Panc1 (cell line): ENCODE results near the gene CPNE4. TPM values are rescaled to one million over a fixed set of nuclear protein-coding genes. Genes with fewer than 3 reads are reported as not detected.

Experiments
- ATAC-seq: fragments of 200-7000 bp; cut with Tn5 transposase; 2 replicates; pipeline ENCODE4 v1.9.1; 2020; ENCODE audit warnings: mild to moderate bottlenecking, moderate library complexity
- BruUV-seq: library from RNA; stranded (reverse); fragments of 400-500 nt; replicated peaks from 2 replicates; lab custom pipeline; 2021; lab: Mats Ljungman, UMichigan
- CTCF ChIA-PET: fragments of 300-600 bp; sonication (Branson Sonifier 250); formaldehyde crosslinking; loops from one replicate; lab custom pipeline; 2022; ENCODE audit warnings: antibody characterized with exemption; lab: Charles Lee
- POLR2A ChIA-PET: fragments of 300-600 bp; sonication (Branson Sonifier 250); formaldehyde crosslinking; loops from one replicate; lab custom pipeline; 2022; ENCODE audit warnings: antibody characterized with exemption; lab: Charles Lee
- DNase-seq: peaks from one replicate; pipeline ENCODE4 v3.0.0-alpha.2; 2010; ENCODE audit warnings: low read depth, low spot score
- H3K27ac ChIP-seq: 2 replicates; pipeline ENCODE4 v1.5.1; 2011; ENCODE audit warnings: mild to moderate bottlenecking, low read length, inconsistent platforms
- H3K27me3 ChIP-seq: fragments of 200-500 bp; sonication (Bioruptor generic); 2 replicates; pipeline ENCODE4 v1.6.0; 2014; ENCODE audit warnings: low read length, inconsistent platforms; ENCODE audit not compliant: control insufficient read depth, insufficient read depth
- H3K36me3 ChIP-seq: fragments of 200-500 bp; sonication (Bioruptor generic); 2 replicates; pipeline ENCODE4 v1.5.1; 2014; ENCODE audit warnings: inconsistent platforms, mild to moderate bottlenecking, low read length, moderate library complexity; ENCODE audit not compliant: control insufficient read depth, insufficient read depth
- H3K4me1 ChIP-seq: 2 replicates; pipeline ENCODE4 v1.5.1; 2011; ENCODE audit warnings: inconsistent platforms, mild to moderate bottlenecking, low read length, moderate library complexity; ENCODE audit not compliant: control insufficient read depth, insufficient read depth
- H3K4me3 ChIP-seq, 2 experiments: 2 replicates each; pipeline ENCODE4 v1.5.1; 2011 to 2012; ENCODE audit warnings: low read depth in 2 of 2, low read length in 2 of 2, mild to moderate bottlenecking in 2 of 2, inconsistent platforms in 1 of 2, moderate library complexity in 1 of 2
- H3K9me3 ChIP-seq: fragments of 200-500 bp; sonication (Bioruptor generic); 2 replicates; pipeline ENCODE4 v1.5.1; 2014; ENCODE audit warnings: low read depth, mild to moderate bottlenecking, inconsistent platforms, low read length, moderate library complexity; ENCODE audit not compliant: control insufficient read depth, insufficient read depth
- POLR2AphosphoS5 ChIP-seq: IDR thresholded peaks from 2 replicates; pipeline ENCODE4 v1.6.1; 2012; ENCODE audit warnings: mild to moderate bottlenecking, low read depth, low read length, moderate library complexity
- SIN3A ChIP-seq: IDR thresholded peaks from 2 replicates; pipeline ENCODE4 v1.6.1; 2012; ENCODE audit warnings: low read depth, mild to moderate bottlenecking, low read length, moderate library complexity, borderline replicate concordance; ENCODE audit not compliant: insufficient read depth
- TCF7L2 ChIP-seq: IDR thresholded peaks from 2 replicates; pipeline ENCODE4 v1.6.1; 2011; ENCODE audit warnings: mild to moderate bottlenecking, low read depth, low read length, inconsistent platforms
- in situ Hi-C: cut with HindIII; loops from 2 replicates; pipeline ENCODE4 v1.10.0; 2016; ENCODE audit warnings: low sequenced_read_pairs, low pct_unique_long_range_greater_than_20kb
- intact Hi-C: fragments of 100-400 bp; cut with micrococcal nuclease; formaldehyde crosslinking; loops from one replicate; pipeline ENCODE4 v1.10.0; 2022; ENCODE audit not compliant: unreplicated experiment
- total RNA-seq: library from RNA; stranded (reverse); gene quantifications from one replicate; pipeline ENCODE4 v1.2.1, GENCODE V29; 2021; ENCODE audit not compliant: unreplicated experiment
- TF ChIP-seq, protein P1 (sequence below), 2 experiments: IDR thresholded peaks; 2 replicates each; pipeline ENCODE4 v1.6.1; 2011 to 2012; ENCODE audit warnings: low read depth in 2 of 2, control low read depth in 1 of 2, low read length in 1 of 2, mild to moderate bottlenecking in 1 of 2, moderate library complexity in 1 of 2; ENCODE audit not compliant: insufficient read depth in 1 of 2
- TF ChIP-seq, protein P2 (sequence below): fragments of 450-650 bp; IDR thresholded peaks from 2 replicates; pipeline ENCODE4 v1.5.1; 2017; ENCODE audit warnings: mild to moderate bottlenecking

Gene CPNE4
- total RNA-seq, 1 experiment from 2014 or later = not detected

DNA sequence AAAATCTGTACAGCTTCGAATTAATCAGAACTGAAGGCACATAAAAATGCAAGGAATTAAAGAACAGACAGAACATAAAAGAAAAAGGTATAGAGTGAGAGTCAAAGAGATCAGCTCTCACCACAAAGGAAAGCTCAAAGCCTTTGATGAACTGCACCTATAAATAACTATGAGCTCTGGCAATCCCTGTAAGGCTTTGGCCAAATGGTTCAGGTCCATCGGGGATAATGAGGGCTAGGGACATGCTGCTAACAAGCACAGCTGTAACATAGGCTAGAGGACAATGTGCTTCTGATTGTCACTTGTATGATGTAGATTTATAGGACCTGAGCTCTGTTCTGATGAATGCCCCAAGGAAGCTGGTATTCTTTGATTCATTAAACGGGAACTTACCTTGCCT lies 418.1 kb downstream of the CPNE4 start:
- POLR2A ChIA-PET = no interaction called here
- H3K4me1 ChIP-seq = no peaks in the 10 kb centered on the region

DNA sequence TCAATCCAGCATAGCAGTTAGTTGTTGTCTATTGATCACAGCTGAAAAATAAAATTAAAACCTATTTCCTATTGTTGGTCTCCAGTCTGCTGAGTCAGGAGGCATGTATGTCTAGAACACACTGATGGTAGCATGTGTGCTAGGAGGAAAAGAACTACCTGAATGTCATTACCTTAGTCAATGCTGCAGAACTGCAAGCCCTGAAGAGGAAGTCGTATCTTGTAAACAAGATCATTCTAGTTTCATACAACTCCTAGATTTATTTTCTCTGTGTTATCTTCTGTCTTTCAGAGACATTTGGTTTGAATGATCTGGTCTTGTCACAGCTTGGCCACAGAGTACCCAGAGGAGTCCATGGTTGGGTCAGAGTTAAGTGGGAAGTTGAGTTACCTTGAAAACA lies 422.1 kb downstream of the CPNE4 start:
- ATAC-seq (no peak), DNase-seq (no peak)
- intact Hi-C loops = no loop called here
- Histone ChIP-seq H3K27ac (no peak overlapping the region), H3K4me1 (no peaks in the 10 kb centered on the region), H3K36me3 (no peaks in the 10 kb centered on the region), H3K27me3 (peaks cover 6% of the 10 kb centered on the region; the same call in 1 of the 2 replicates), H3K9me3 (no peaks in the 10 kb centered on the region), H3K4me3 (no peak overlapping the region)
- TF ChIP-seq TCF7L2 (no peak), SIN3A (no peak), POLR2AphosphoS5 (no peak)
- TF ChIP-seq, protein P1, sequence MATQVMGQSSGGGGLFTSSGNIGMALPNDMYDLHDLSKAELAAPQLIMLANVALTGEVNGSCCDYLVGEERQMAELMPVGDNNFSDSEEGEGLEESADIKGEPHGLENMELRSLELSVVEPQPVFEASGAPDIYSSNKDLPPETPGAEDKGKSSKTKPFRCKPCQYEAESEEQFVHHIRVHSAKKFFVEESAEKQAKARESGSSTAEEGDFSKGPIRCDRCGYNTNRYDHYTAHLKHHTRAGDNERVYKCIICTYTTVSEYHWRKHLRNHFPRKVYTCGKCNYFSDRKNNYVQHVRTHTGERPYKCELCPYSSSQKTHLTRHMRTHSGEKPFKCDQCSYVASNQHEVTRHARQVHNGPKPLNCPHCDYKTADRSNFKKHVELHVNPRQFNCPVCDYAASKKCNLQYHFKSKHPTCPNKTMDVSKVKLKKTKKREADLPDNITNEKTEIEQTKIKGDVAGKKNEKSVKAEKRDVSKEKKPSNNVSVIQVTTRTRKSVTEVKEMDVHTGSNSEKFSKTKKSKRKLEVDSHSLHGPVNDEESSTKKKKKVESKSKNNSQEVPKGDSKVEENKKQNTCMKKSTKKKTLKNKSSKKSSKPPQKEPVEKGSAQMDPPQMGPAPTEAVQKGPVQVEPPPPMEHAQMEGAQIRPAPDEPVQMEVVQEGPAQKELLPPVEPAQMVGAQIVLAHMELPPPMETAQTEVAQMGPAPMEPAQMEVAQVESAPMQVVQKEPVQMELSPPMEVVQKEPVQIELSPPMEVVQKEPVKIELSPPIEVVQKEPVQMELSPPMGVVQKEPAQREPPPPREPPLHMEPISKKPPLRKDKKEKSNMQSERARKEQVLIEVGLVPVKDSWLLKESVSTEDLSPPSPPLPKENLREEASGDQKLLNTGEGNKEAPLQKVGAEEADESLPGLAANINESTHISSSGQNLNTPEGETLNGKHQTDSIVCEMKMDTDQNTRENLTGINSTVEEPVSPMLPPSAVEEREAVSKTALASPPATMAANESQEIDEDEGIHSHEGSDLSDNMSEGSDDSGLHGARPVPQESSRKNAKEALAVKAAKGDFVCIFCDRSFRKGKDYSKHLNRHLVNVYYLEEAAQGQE (IDR thresholded peaks at IDR 0.05; ENCODE audit: insufficient read depth in 1 of 2, low read depth in 2 of 2, low read length in 1 of 2) = no peak
- TF ChIP-seq, protein P2, sequence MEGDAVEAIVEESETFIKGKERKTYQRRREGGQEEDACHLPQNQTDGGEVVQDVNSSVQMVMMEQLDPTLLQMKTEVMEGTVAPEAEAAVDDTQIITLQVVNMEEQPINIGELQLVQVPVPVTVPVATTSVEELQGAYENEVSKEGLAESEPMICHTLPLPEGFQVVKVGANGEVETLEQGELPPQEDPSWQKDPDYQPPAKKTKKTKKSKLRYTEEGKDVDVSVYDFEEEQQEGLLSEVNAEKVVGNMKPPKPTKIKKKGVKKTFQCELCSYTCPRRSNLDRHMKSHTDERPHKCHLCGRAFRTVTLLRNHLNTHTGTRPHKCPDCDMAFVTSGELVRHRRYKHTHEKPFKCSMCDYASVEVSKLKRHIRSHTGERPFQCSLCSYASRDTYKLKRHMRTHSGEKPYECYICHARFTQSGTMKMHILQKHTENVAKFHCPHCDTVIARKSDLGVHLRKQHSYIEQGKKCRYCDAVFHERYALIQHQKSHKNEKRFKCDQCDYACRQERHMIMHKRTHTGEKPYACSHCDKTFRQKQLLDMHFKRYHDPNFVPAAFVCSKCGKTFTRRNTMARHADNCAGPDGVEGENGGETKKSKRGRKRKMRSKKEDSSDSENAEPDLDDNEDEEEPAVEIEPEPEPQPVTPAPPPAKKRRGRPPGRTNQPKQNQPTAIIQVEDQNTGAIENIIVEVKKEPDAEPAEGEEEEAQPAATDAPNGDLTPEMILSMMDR = no peak
- ChIA-PET POLR2A (no interaction called here), CTCF (no interaction called here)
- in situ Hi-C loops = no loop called here
- BruUV-seq = no TSS peak

More for the DNA sequence above, 418.1 kb downstream of the CPNE4 start:
- CTCF ChIA-PET = no interaction called here
- Histone ChIP-seq H3K27me3 (peaks cover 11% of the 10 kb centered on the region), H3K36me3 (no peaks in the 10 kb centered on the region), H3K27ac (no peak overlapping the region), H3K9me3 (no peaks in the 10 kb centered on the region), H3K4me3 (no peak overlapping the region)
- no peak for DNase-seq
- no TSS peak for BruUV-seq
- TF ChIP-seq, protein P1 (IDR thresholded peaks at IDR 0.05; ENCODE audit: insufficient read depth in 1 of 2, low read depth in 2 of 2, low read length in 1 of 2) = no peak
- intact Hi-C loops = no loop called here
- no peak for ATAC-seq
- in situ Hi-C loops = no loop called here
